Body of pancreas (tissue), 4 donors: ENCODE data around the gene KDF1. TPM values are rescaled to one million over a fixed set of nuclear protein-coding genes. Genes with fewer than 3 reads are reported as not detected.

Experiments used
- ATAC-seq: fragments of 150-250 bp; one replicate; pipeline ENCODE4 v1.9.1; 2016
- DNase-seq, 4 donors: peaks; one replicate each; pipeline ENCODE4 v3.0.0-alpha.2; 2019
- H3K27ac ChIP-seq, 4 donors: fragments of 200-600 bp; sonication (generic); 1 replicate in 3 of 4; 2 replicates in 1 of 4; pipeline versions ENCODE4 v1.5.1 to v1.6.1; 2016 to 2019; ENCODE audit warnings: mild to moderate bottlenecking in 1 of 4, mixed read lengths in 1 of 4, moderate library complexity in 1 of 4
- H3K27me3 ChIP-seq, 2 donors: fragments of 200-600 bp; sonication (generic); one replicate each; pipeline ENCODE4 v1.6.0; 2016; ENCODE audit warnings: mild to moderate bottlenecking in 1 of 2
- H3K36me3 ChIP-seq, 2 donors: fragments of 200-600 bp; sonication (generic); replicated peaks in 1 of 2; 2 replicates each; pipeline ENCODE4 v1.5.1; 2016; ENCODE audit warnings: low read depth in 2 of 2; ENCODE audit not compliant: insufficient read depth in 1 of 2
- H3K4me1 ChIP-seq: fragments of 200-600 bp; sonication (generic); one replicate; pipeline ENCODE4 v1.6.0; 2016
- H3K4me3 ChIP-seq, 2 donors: fragments of 200-600 bp; sonication (generic); 1 replicate in 1 of 2; 2 replicates in 1 of 2; pipeline ENCODE4 v1.5.1; 2016 to 2019
- H3K9me3 ChIP-seq, 3 donors: fragments of 200-600 bp; sonication (generic); 1 replicate in 2 of 3; 2 replicates in 1 of 3; pipeline ENCODE4 v1.5.1; 2016
- CTCF ChIP-seq, 7 experiments: fragments of 450-650 bp in 4 of 7; fragments of 200-600 bp in 3 of 7; sonication (generic) in 3 of 7; IDR thresholded peaks; one replicate each; pipeline ENCODE4 v1.5.1; 2016 to 2019; ENCODE audit warnings: antibody characterized with exemption in 7 of 7
- POLR2A ChIP-seq, 3 donors: fragments of 450-650 bp; IDR thresholded peaks; one replicate each; pipeline ENCODE4 v1.6.1; 2016; ENCODE audit warnings: antibody characterized with exemption in 3 of 3, mild to moderate bottlenecking in 2 of 3
- WGBS, 2 donors: methylation state at CpG; one replicate each; pipeline ENCODE4 v1.1.5; 2017; 5-methylcytosine and 5-hydroxymethylcytosine counted together
- intact Hi-C: fragments of 100-400 bp; cut with DNase I; formaldehyde crosslinking; loops from one replicate; pipeline ENCODE4 v1.15.1; 2023
- total RNA-seq, 2 donors: library from RNA; depleted of rRNA; stranded (reverse); fragments of >200 nt; gene quantifications; one replicate each; pipeline ENCODE4 v1.1.0, GENCODE V29; 2016

KDF1 gene
- total RNA-seq, 2 donors from 2014 or later, result 13.8 to 18.7 TPM

DNA sequence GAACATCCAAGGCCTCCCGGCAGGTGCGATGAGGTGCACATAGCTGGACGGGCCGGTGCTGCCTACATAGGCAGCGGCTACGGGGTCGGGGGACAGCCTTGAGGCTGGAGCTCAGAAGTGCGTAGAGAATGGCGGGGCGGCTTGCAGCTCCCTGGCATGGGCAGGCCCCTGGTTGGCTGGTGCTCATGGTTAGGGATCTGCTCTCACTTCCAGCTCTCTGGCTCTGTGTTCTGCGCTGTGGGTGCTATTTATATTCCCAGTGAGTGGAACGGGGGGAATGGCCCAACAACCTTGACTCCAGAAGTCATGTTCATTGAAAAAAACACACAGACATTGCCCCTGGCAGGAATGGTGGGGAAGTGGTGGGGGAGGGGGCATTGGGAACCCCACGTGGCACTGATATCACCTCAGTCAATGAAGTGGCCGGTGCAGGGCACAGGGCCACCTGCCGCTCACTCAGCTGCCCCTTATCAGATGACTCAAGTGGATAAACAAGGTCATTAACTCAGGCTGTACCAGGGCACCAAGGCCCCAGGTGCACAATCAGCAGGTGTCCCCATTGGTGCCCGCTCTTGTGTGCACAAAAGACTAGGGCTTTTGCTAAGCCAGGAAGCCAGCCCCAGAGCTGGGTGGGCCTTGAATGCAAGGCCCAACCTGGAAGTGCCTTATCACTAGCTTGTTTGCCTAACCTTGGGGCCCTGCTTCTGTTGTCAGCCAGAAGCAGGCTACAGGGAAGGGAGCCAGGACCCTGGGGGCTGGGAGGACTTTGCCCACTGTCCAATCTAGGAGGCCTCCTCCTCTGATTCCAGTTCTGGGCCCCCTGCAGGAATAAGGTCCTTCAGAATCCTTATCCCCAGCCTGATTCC, 46.3 kb downstream of the KDF1 start, which contains the start of gene NR0B2:
Gene NR0B2 (minus strand): TSS at position 222 of the 866 bp plus-strand sequence. CDS start 35 bp downstream, at position 187.
- peak; percentile 90 for ATAC-seq
- H3K27ac ChIP-seq, result peak within 1 kb of the TSS; percentile 95 to 100 (median 98)
- no peaks in the 10 kb centered on the region for H3K36me3 ChIP-seq
- H3K4me3 ChIP-seq, result peak within 1 kb of the TSS; percentile 19 to 39
- 12 to 19% methylated on average over 5 to 16 of the region's 16 CpGs for WGBS, 2 donors
- H3K4me1 ChIP-seq, result peaks cover 64% of the 10 kb centered on the region
- DNase-seq, result peak; percentile 98 to 99 (median 99)
- no peaks in the 10 kb centered on the region for H3K9me3 ChIP-seq
- no peaks in the 10 kb centered on the region for H3K27me3 ChIP-seq
- intact Hi-C loops, result no loop called here
- TF ChIP-seq POLR2A (IDR thresholded peaks at IDR 0.05) (peak; percentile 99), CTCF (IDR thresholded peaks at IDR 0.05) (peak in 2 of 7 experiments; percentile 1 to 26)

DNA sequence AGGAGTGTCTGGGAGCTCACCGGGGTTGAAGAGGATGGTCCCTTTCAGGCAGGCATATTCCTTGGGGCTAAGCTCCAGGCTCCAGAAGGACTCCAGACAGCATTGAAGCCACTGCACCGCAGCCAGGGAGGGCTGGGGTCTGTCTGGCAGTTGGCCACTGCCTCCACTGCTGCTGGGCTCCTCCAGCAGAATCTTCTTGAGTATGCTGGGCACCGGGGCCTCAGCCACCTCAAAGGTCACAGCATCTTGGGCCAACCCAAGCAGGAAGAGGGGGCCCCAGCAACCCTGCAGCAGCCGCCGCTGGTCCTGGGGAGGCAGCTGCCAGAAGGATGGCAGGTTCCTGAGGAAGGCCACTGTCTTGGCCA, 46.9 kb downstream of the KDF1 start:
- no peaks in the 10 kb centered on the region for H3K9me3 ChIP-seq
- no peaks in the 10 kb centered on the region for H3K27me3 ChIP-seq
- no peak for DNase-seq
- intact Hi-C loops, result no loop called here
- 13% methylated on average over 4 of the region's 5 CpGs; no CpG with 5 or more reads in 1 of the 2 donors for WGBS, 2 donors
- no peaks in the 10 kb centered on the region for H3K36me3 ChIP-seq
- H3K27ac ChIP-seq, result peak overlapping the region; percentile 95 to 100 (median 98)
- peaks cover 64% of the 10 kb centered on the region for H3K4me1 ChIP-seq
- TF ChIP-seq POLR2A (IDR thresholded peaks at IDR 0.05) (no peak), CTCF (IDR thresholded peaks at IDR 0.05) (no peak)
- peak overlapping the region; percentile 19 to 39 for H3K4me3 ChIP-seq
- peak; percentile 5 for ATAC-seq

- intact Hi-C loops, result no loop called here
- H3K27ac ChIP-seq, result peak overlapping the region; percentile 95 to 100 (median 98)
- 14 to 19% methylated on average over 2 of the region's 2 CpGs for WGBS, 2 donors
- H3K4me1 ChIP-seq, result peaks cover 74% of the 10 kb centered on the region
- no peak for TF ChIP-seq CTCF (IDR thresholded peaks at IDR 0.05)
- no peak for TF ChIP-seq POLR2A (IDR thresholded peaks at IDR 0.05)
- H3K4me3 ChIP-seq, result peak overlapping the region; percentile 19 to 39
- no peaks in the 10 kb centered on the region for H3K27me3 ChIP-seq
- no peaks in the 10 kb centered on the region for H3K36me3 ChIP-seq
- ATAC-seq (no peak), DNase-seq (no peak)
- no peaks in the 10 kb centered on the region for H3K9me3 ChIP-seq
These were observed 48.1 kb downstream of the KDF1 start for GRCh38 chr1:26912147-26912490.

- 11 to 38% methylated on average over 1 to 8 of the region's 8 CpGs for WGBS, 2 donors
- H3K27me3 ChIP-seq, result no peaks in the 10 kb centered on the region
- TF ChIP-seq POLR2A (IDR thresholded peaks at IDR 0.05), result no peak
- TF ChIP-seq CTCF (IDR thresholded peaks at IDR 0.05), result no peak
- peaks cover 70% of the 10 kb centered on the region for H3K4me1 ChIP-seq
- DNase-seq (peak in 2 of 4 donors; percentile 30 to 47), ATAC-seq (no peak)
- H3K9me3 ChIP-seq, result no peaks in the 10 kb centered on the region
- H3K4me3 ChIP-seq, result peak overlapping the region; percentile 19 to 39
- H3K36me3 ChIP-seq, result no peaks in the 10 kb centered on the region
- peak overlapping the region; percentile 95 to 100 (median 98) for H3K27ac ChIP-seq
- intact Hi-C loops, result no loop called here
These were observed 48.7 kb downstream of the KDF1 start for GRCh38 chr1:26911399-26912146.
